ENCODE data around the gene KHDC1L.
"Not testable (repeated sequence)": the region's sequence is repeated elsewhere in the genome, so short reads cannot be mapped to it uniquely, and the experiment has no call there.

KHDC1L gene

DNA sequence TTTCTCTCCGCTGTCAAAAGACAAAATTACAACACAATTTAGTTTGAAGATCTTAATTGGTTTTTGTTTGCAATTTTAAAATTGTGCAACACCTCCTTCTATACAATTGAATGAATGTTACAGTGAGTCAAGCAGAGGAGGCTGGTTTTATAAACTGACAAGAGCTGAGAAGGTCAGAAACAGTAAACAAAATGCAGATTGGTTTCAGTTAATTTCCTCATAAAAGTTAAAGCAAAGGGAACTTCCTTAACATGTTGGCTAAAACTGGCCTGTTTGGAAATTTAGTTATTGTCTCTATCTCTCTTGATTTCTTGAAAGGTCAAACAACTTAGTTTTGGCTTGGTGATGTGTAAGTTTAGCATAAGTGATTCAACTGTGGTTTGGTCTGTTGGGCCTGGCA, 22.2 kb downstream of the KHDC1L start:
- Histone ChIP-seq H3K9ac (ENCODE audit: low read depth, low read length) (no peak overlapping the region), H3K36me3 (ENCODE audit: insufficient read depth, low read length) (no peaks in the 10 kb centered on the region), H3K4me3 (ENCODE audit: low read length) (no peak overlapping the region), H3K9me3 (replicated peaks; ENCODE audit: low read length) (no peaks in the 10 kb centered on the region), H3K27me3 (ENCODE audit: control insufficient read depth, insufficient read depth, low read length) (no peaks in the 10 kb centered on the region), H3K4me2 (ENCODE audit: low read length) (no peak overlapping the region), H3K4me1 (ENCODE audit: control insufficient read depth, insufficient read depth, low read length) (no peaks in the 10 kb centered on the region)

DNA sequence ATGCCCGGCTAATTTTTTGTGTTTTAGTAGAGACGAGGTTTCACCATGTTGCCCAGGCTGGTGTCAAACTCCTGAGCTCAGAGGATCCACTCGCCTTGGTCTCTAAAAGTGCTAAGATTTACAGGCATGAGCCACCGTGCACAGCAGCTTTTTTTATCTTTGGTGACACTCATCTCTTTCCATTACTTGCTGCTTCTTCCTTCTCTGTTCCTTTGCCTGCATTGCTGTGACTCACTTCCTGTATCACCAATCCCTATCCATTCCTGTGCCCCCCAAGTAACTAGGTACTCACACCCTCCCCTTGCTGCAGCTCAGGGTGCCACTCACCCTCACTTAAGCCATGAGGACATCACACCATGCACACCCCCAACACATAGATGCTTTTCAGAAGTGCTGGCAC, 24.6 kb downstream of the KHDC1L start:
- Histone ChIP-seq H3K4me1 (ENCODE audit: control insufficient read depth, insufficient read depth, low read length) (no peaks in the 10 kb centered on the region), H3K9me3 (replicated peaks; ENCODE audit: low read length) (no peaks in the 10 kb centered on the region), H3K9ac (ENCODE audit: low read depth, low read length) (no peak overlapping the region), H3K27me3 (ENCODE audit: control insufficient read depth, insufficient read depth, low read length) (no peaks in the 10 kb centered on the region), H3K36me3 (ENCODE audit: insufficient read depth, low read length) (no peaks in the 10 kb centered on the region), H3K4me3 (ENCODE audit: low read length) (no peak overlapping the region), H3K4me2 (ENCODE audit: low read length) (no peak overlapping the region)

DNA sequence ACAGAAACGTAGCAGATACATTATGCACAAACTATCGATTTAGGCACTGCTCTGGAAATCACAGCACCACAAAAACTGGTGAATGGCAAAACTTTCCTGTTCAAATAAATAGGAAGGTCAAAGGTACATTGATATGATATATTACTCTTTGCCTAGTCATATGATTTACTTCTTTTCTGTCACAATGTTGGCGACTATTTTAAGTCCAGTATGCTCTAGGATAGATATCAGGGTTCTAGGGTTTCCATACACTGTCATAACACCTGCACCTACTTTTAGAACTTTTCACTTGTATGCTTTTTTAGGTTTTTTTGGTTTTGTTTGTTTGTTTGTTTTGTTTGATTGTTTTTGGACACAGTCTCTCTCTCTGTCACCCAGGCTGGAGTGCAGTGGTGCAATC, 25.0 kb downstream of the KHDC1L start:
- no peaks in the 10 kb centered on the region for H3K4me1 ChIP-seq (ENCODE audit: control insufficient read depth, insufficient read depth, low read length)
- no peak overlapping the region for H3K9ac ChIP-seq (ENCODE audit: low read depth, low read length)
- no peak overlapping the region for H3K4me2 ChIP-seq (ENCODE audit: low read length)
- H3K36me3 ChIP-seq (ENCODE audit: insufficient read depth, low read length), result no peaks in the 10 kb centered on the region
- no peaks in the 10 kb centered on the region for H3K9me3 ChIP-seq (replicated peaks; ENCODE audit: low read length)
- H3K27me3 ChIP-seq (ENCODE audit: control insufficient read depth, insufficient read depth, low read length), result no peaks in the 10 kb centered on the region
- no peak overlapping the region for H3K4me3 ChIP-seq (ENCODE audit: low read length)

- no peak overlapping the region for H3K4me3 ChIP-seq (ENCODE audit: low read length)
- H3K4me2 ChIP-seq (ENCODE audit: low read length), result no peak overlapping the region
- peaks cover 6% of the 10 kb centered on the region for H3K36me3 ChIP-seq (ENCODE audit: insufficient read depth, low read length)
- H3K9ac ChIP-seq (ENCODE audit: low read depth, low read length), result no peak overlapping the region
- H3K27me3 ChIP-seq (ENCODE audit: control insufficient read depth, insufficient read depth, low read length), result no peaks in the 10 kb centered on the region
- H3K4me1 ChIP-seq (ENCODE audit: control insufficient read depth, insufficient read depth, low read length), result no peaks in the 10 kb centered on the region
- H3K9me3 ChIP-seq (replicated peaks; ENCODE audit: low read length), result no peaks in the 10 kb centered on the region
These were observed 30.6 kb downstream of the KHDC1L start for GRCh38 chr6:73194744-73195143.

GRCh38 chr6:73193302-73193701, 32.0 kb downstream of the KHDC1L start:
- not testable (repeated sequence) for H3K4me2 ChIP-seq (ENCODE audit: low read length); H3K9ac ChIP-seq (ENCODE audit: low read depth, low read length); H3K27me3 ChIP-seq (ENCODE audit: control insufficient read depth, insufficient read depth, low read length); H3K4me1 ChIP-seq (ENCODE audit: control insufficient read depth, insufficient read depth, low read length); H3K4me3 ChIP-seq (ENCODE audit: low read length); H3K9me3 ChIP-seq (replicated peaks; ENCODE audit: low read length); H3K36me3 ChIP-seq (ENCODE audit: insufficient read depth, low read length)

DNA sequence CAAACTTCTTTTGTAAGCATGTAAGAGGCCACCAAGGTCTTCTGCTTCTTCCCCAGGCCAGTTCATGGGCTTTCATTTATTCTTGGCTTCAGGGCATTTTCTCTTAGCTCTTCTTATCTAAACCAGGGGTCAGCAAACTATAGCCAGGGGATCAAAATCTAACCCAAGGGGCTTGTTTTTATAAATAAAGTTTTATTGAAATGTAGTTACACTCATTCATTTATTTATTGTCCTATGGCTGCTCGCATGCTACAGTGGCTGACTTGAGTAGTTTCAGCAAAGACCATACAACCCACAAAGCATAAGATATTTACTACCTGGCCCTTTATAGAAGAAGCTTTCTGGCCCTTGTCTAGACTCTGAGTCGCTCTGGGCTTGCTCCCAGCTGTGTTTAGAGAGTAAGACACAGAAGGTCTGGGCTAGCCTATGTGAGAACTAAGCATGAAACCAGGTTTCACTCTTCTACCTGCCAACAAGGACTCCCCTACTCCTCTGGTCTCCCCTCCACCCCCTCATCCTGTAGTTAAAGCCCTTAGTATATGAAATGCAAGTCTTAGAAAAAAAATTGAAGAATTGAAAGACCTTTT, 43.2 kb downstream of the KHDC1L start:
- Histone ChIP-seq H3K4me3 (ENCODE audit: low read length) (no peak overlapping the region), H3K4me1 (ENCODE audit: control insufficient read depth, insufficient read depth, low read length) (peaks cover 11% of the 10 kb centered on the region), H3K4me2 (ENCODE audit: low read length) (no peak overlapping the region), H3K27me3 (ENCODE audit: control insufficient read depth, insufficient read depth, low read length) (no peaks in the 10 kb centered on the region), H3K9me3 (replicated peaks; ENCODE audit: low read length) (no peaks in the 10 kb centered on the region), H3K9ac (ENCODE audit: low read depth, low read length) (no peak overlapping the region), H3K36me3 (ENCODE audit: insufficient read depth, low read length) (no peaks in the 10 kb centered on the region)

GRCh38 chr6:73180763-73181619, 44.3 kb downstream of the KHDC1L start:
- H3K4me2 ChIP-seq (ENCODE audit: low read length), result peak overlapping the region; percentile 87
- peak overlapping the region; percentile 72 for H3K4me3 ChIP-seq (ENCODE audit: low read length)
- no peaks in the 10 kb centered on the region for H3K9me3 ChIP-seq (replicated peaks; ENCODE audit: low read length)
- H3K36me3 ChIP-seq (ENCODE audit: insufficient read depth, low read length), result no peaks in the 10 kb centered on the region
- no peaks in the 10 kb centered on the region for H3K27me3 ChIP-seq (ENCODE audit: control insufficient read depth, insufficient read depth, low read length)
- H3K9ac ChIP-seq (ENCODE audit: low read depth, low read length), result no peak overlapping the region
- peaks cover 11% of the 10 kb centered on the region for H3K4me1 ChIP-seq (ENCODE audit: control insufficient read depth, insufficient read depth, low read length)

- H3K36me3 ChIP-seq (ENCODE audit: insufficient read depth, low read length), result no peaks in the 10 kb centered on the region
- no peaks in the 10 kb centered on the region for H3K27me3 ChIP-seq (ENCODE audit: control insufficient read depth, insufficient read depth, low read length)
- no peaks in the 10 kb centered on the region for H3K9me3 ChIP-seq (replicated peaks; ENCODE audit: low read length)
- H3K4me1 ChIP-seq (ENCODE audit: control insufficient read depth, insufficient read depth, low read length), result peaks cover 11% of the 10 kb centered on the region
- peak overlapping the region; percentile 72 for H3K4me3 ChIP-seq (ENCODE audit: low read length)
- H3K4me2 ChIP-seq (ENCODE audit: low read length), result peak overlapping the region; percentile 87
- H3K9ac ChIP-seq (ENCODE audit: low read depth, low read length), result no peak overlapping the region
These were observed 45.1 kb downstream of the KHDC1L start for GRCh38 chr6:73180076-73180738.

DNA sequence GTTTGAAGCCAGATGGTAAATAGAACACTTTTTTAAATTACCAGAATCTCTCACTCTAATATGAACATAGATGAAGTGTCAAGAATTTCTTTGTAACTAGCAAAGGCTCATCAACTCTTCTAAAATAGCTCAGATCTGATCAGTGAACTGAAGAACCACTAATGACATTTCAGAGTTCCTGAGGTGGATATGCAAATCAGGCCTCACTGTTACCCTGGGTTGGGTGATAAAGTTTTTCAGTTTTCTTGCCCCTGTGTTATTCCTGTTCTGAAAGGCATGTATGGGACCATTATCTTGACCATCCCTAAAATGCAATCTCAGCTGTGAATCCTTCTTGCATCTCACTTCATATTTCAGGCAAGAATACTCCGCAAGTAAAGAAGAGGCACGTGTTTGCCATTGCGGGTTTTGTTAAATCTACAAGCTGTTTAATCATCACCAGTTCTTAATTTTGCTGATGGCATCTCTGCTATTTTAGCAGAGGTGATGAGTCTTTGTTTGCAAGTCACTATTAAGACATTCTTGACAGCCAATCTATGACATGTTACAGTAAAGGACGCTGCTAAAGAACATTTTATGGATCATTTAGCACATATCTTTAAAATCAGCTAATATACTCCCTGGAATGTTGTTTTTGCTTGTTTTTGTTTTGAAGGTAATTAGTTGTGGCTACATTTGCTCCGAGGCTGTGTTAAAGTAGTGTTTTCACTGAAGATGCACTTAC, 47.9 kb downstream of the KHDC1L start:
- Histone ChIP-seq H3K27me3 (ENCODE audit: control insufficient read depth, insufficient read depth, low read length) (no peaks in the 10 kb centered on the region), H3K4me2 (ENCODE audit: low read length) (no peak overlapping the region), H3K36me3 (ENCODE audit: insufficient read depth, low read length) (no peaks in the 10 kb centered on the region), H3K9me3 (replicated peaks; ENCODE audit: low read length) (no peaks in the 10 kb centered on the region), H3K4me1 (ENCODE audit: control insufficient read depth, insufficient read depth, low read length) (peaks cover 11% of the 10 kb centered on the region), H3K9ac (ENCODE audit: low read depth, low read length) (no peak overlapping the region), H3K4me3 (ENCODE audit: low read length) (no peak overlapping the region)

- H3K4me2 ChIP-seq (ENCODE audit: low read length), result no peak overlapping the region
- H3K36me3 ChIP-seq (ENCODE audit: insufficient read depth, low read length), result no peaks in the 10 kb centered on the region
- peaks cover 11% of the 10 kb centered on the region for H3K4me1 ChIP-seq (ENCODE audit: control insufficient read depth, insufficient read depth, low read length)
- no peak overlapping the region for H3K4me3 ChIP-seq (ENCODE audit: low read length)
- no peak overlapping the region for H3K9ac ChIP-seq (ENCODE audit: low read depth, low read length)
- H3K27me3 ChIP-seq (ENCODE audit: control insufficient read depth, insufficient read depth, low read length), result no peaks in the 10 kb centered on the region
- H3K9me3 ChIP-seq (replicated peaks; ENCODE audit: low read length), result no peaks in the 10 kb centered on the region
These were observed 49.2 kb downstream of the KHDC1L start for GRCh38 chr6:73176057-73176456.

DNA sequence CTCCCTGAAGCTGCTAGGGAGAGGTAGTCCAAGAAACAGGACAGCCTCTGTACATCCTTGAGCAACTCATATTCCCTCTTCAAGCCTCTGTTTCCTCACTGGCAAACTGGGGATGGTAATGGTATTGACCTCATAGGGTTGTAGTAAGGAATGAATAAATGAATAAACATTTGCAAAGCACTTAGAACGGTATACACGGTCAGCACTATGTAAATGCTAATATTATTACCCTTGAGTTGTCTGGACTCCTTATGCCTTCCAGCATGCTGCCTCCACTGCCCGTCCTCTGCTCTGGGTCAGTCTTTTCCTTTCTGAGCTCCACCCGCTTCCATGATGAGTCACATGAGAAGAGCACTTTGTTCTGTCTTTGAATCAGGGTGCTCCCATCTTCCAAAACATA, 50.6 kb downstream of the KHDC1L start:
- Histone ChIP-seq H3K36me3 (ENCODE audit: insufficient read depth, low read length) (no peaks in the 10 kb centered on the region), H3K9me3 (replicated peaks; ENCODE audit: low read length) (no peaks in the 10 kb centered on the region)

More for the DNA sequence above, 50.6 kb downstream of the KHDC1L start:
- H3K9ac ChIP-seq (ENCODE audit: low read depth, low read length), result no peak overlapping the region
- peaks cover under 1% of the 10 kb centered on the region for H3K4me1 ChIP-seq (ENCODE audit: control insufficient read depth, insufficient read depth, low read length)
- no peak overlapping the region for H3K4me2 ChIP-seq (ENCODE audit: low read length)
- no peaks in the 10 kb centered on the region for H3K27me3 ChIP-seq (ENCODE audit: control insufficient read depth, insufficient read depth, low read length)
- no peak overlapping the region for H3K4me3 ChIP-seq (ENCODE audit: low read length)

Measured in skeletal muscle satellite cell (primary cell).